Vagina (tissue), 2 donors: Measurements from ENCODE around the gene LINGO1. TPM values are rescaled to one million over a fixed set of nuclear protein-coding genes. Genes with fewer than 3 reads are reported as not detected.

Experiments used
- DNase-seq, 2 donors: peaks; one replicate each; pipeline ENCODE4 v3.0.0-alpha.2; 2017; ENCODE audit errors: extremely low spot score in 2 of 2
- H3K27ac ChIP-seq: fragments of 200-600 bp; sonication (generic); one replicate; pipeline ENCODE4 v1.5.1; 2019
- H3K27me3 ChIP-seq: fragments of 200-600 bp; sonication (generic); one replicate; pipeline ENCODE4 v1.5.1; 2019
- H3K36me3 ChIP-seq, 2 donors: fragments of 200-600 bp; sonication (generic); one replicate each; pipeline ENCODE4 v1.5.1; 2017 to 2019
- H3K4me1 ChIP-seq: fragments of 200-600 bp; sonication (generic); one replicate; pipeline ENCODE4 v1.5.1; 2019
- H3K4me3 ChIP-seq, 2 donors: fragments of 200-600 bp; sonication (generic); 1 replicate in 1 of 2; 2 replicates in 1 of 2; pipeline ENCODE4 v1.5.1; 2016 to 2019
- H3K9me3 ChIP-seq: fragments of 200-600 bp; sonication (generic); one replicate; pipeline ENCODE4 v1.5.1; 2019
- POLR2A ChIP-seq, 2 donors: fragments of 450-650 bp; IDR thresholded peaks; one replicate each; pipeline ENCODE4 v1.6.1; 2017; ENCODE audit warnings: antibody characterized with exemption in 2 of 2, mild to moderate bottlenecking in 2 of 2, moderate library complexity in 2 of 2
- POLR2AphosphoS5 ChIP-seq, 2 donors: sonication (generic); formaldehyde crosslinking; IDR thresholded peaks; one replicate each; pipeline ENCODE4 v1.9.0; 2017; ENCODE audit warnings: antibody characterized with exemption in 2 of 2, mild to moderate bottlenecking in 2 of 2, low read depth in 1 of 2; ENCODE audit not compliant: insufficient read depth in 1 of 2
- intact Hi-C: fragments of 100-400 bp; cut with DNase I; formaldehyde crosslinking; loops from one replicate; pipeline ENCODE4 v1.15.1; 2023
- total RNA-seq: library from RNA; depleted of rRNA; stranded (reverse); fragments of >200 nt; gene quantifications from one replicate; pipeline ENCODE4 v1.2.3, GENCODE V29; 2016
- TF ChIP-seq, protein P1 (sequence below), 3 experiments: fragments of 450-650 bp in 2 of 3; fragments of 200-600 bp in 1 of 3; sonication (generic) in 1 of 3; IDR thresholded peaks; one replicate each; pipeline ENCODE4 v1.5.1; 2017 to 2019; ENCODE audit warnings: antibody characterized with exemption in 3 of 3, mild to moderate bottlenecking in 2 of 3, moderate library complexity in 2 of 3

Gene LINGO1
- total RNA-seq, 1 donor from 2014 or later = 4.7 TPM

DNA sequence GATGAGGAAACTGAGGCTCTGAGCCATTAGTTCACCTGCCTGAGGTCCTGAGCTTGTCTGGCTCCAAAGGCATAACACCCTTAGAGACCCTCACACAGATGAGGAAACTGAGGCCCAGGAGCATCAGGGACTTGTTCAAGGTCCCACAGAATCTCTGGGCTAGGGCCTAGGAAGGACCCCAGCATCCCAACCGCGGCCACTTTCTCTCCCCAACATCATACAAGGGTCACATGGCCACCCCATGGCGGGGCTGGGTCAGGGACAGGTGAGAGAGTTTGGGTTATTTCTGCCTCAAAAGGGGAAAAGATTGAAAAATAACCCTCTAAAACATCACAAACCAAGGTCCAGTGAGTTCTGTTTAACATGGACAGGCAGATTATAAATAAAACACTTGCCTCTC lies 6.7 kb downstream of the LINGO1 start:
- H3K27me3 ChIP-seq = no peaks in the 10 kb centered on the region
- no peaks in the 10 kb centered on the region for H3K36me3 ChIP-seq
- peaks cover 2% of the 10 kb centered on the region for H3K4me1 ChIP-seq
- intact Hi-C loops = no loop called here
- no peak overlapping the region for H3K27ac ChIP-seq
- H3K9me3 ChIP-seq = no peaks in the 10 kb centered on the region
- no peak for DNase-seq
- TF ChIP-seq, protein P1, sequence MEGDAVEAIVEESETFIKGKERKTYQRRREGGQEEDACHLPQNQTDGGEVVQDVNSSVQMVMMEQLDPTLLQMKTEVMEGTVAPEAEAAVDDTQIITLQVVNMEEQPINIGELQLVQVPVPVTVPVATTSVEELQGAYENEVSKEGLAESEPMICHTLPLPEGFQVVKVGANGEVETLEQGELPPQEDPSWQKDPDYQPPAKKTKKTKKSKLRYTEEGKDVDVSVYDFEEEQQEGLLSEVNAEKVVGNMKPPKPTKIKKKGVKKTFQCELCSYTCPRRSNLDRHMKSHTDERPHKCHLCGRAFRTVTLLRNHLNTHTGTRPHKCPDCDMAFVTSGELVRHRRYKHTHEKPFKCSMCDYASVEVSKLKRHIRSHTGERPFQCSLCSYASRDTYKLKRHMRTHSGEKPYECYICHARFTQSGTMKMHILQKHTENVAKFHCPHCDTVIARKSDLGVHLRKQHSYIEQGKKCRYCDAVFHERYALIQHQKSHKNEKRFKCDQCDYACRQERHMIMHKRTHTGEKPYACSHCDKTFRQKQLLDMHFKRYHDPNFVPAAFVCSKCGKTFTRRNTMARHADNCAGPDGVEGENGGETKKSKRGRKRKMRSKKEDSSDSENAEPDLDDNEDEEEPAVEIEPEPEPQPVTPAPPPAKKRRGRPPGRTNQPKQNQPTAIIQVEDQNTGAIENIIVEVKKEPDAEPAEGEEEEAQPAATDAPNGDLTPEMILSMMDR (IDR thresholded peaks at IDR 0.05) = no peak
- TF ChIP-seq POLR2A (IDR thresholded peaks at IDR 0.05) (no peak), POLR2AphosphoS5 (IDR thresholded peaks at IDR 0.05; ENCODE audit: insufficient read depth in 1 of 2, low read depth in 1 of 2) (no peak)
- H3K4me3 ChIP-seq = no peak overlapping the region

DNA sequence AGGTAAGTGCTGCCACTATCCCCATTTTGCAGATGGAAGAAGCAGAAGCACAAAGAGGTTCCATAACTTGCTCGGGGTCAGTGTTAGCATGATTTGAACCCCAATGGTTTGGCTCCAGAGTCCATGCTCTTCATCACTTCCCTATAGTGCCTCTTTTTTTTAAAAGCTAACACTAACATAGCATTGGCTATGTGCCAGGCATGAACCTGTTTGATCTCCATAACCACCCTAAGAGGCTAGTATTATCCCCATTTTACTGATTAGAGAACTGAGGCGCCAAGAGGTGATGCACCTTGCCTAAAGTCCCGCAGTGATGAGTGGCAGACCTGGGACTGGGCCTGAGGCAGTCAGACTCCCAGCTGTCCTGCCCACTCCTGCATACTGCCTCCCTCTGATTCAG lies 7.3 kb downstream of the LINGO1 start:
- no peaks in the 10 kb centered on the region for H3K27me3 ChIP-seq
- no peak for DNase-seq
- H3K9me3 ChIP-seq = no peaks in the 10 kb centered on the region
- TF ChIP-seq POLR2A (IDR thresholded peaks at IDR 0.05) = no peak
- TF ChIP-seq, protein P1 (IDR thresholded peaks at IDR 0.05) = no peak
- TF ChIP-seq POLR2AphosphoS5 (IDR thresholded peaks at IDR 0.05; ENCODE audit: insufficient read depth in 1 of 2, low read depth in 1 of 2) = no peak
- intact Hi-C loops = no loop called here
- no peaks in the 10 kb centered on the region for H3K36me3 ChIP-seq
- no peak overlapping the region for H3K4me3 ChIP-seq
- no peaks in the 10 kb centered on the region for H3K4me1 ChIP-seq
- no peak overlapping the region for H3K27ac ChIP-seq

DNA sequence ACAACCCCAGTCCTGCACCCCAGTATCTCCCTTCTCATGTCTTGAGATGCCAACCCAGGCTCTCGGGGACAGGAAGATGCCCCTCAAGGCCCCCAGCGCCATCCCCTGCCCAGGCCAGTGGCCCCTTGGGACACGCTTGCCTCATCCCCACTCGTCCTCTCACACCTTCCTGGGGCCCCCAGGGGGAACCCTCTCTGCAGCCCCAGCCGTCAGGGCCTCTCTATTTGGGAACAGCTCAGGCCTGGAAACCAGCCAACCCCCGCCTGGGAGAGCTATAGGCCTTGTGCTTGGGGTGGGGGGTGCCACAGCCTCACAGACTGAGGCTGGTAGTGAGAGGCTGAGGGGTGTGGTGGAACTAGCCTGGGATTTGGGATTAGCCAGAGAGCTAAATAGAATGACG lies 7.8 kb downstream of the LINGO1 start:
- Histone ChIP-seq H3K4me1 (no peaks in the 10 kb centered on the region), H3K27me3 (no peaks in the 10 kb centered on the region), H3K36me3 (no peaks in the 10 kb centered on the region), H3K9me3 (no peaks in the 10 kb centered on the region), H3K4me3 (no peak overlapping the region), H3K27ac (no peak overlapping the region)
- intact Hi-C loops = no loop called here
- TF ChIP-seq, protein P1 (IDR thresholded peaks at IDR 0.05) = no peak
- TF ChIP-seq POLR2AphosphoS5 (IDR thresholded peaks at IDR 0.05; ENCODE audit: insufficient read depth in 1 of 2, low read depth in 1 of 2) (no peak), POLR2A (IDR thresholded peaks at IDR 0.05) (no peak)
- no peak for DNase-seq

DNA sequence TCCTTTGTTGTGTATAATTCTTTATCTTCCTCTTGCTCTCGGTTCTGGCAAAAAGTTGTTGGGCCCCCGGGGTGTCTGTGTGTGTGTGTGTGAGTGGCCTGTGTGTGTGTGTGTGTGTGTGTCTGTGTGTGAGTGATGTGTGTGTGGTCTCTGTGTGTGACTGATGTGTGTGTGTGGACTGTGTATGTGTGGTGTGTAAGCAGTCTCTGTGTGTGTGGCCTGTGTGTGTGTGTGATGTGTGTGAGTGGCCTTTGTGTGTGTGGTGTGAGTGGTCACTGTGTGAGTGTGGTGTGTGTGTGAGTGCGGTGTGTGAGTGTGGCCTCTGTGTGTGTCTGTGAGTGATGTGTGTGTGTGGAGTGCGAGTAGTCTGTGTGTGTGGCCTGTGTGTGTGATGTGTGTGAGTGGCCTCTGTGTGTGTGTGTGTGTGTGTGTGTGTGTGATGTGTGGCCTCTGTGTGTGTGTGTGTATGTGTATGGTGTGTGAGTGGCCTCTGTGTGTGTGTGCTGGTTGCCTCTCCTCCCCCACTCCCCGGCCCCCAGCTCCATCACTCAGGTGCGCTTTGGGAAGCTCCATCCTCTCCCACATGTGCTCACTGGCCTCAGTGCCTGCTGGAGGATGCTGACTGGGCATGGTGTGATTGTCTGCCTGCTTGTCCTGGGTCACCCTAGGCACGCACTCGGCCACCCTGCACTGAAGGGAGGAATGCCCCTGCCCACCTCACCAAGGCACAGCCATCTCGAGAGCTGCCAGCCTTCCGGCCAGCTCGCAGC lies 8.8 kb downstream of the LINGO1 start:
- Histone ChIP-seq H3K4me3 (no peak overlapping the region), H3K9me3 (no peaks in the 10 kb centered on the region), H3K4me1 (no peaks in the 10 kb centered on the region), H3K36me3 (no peaks in the 10 kb centered on the region), H3K27me3 (no peaks in the 10 kb centered on the region), H3K27ac (no peak overlapping the region)
- intact Hi-C loops = no loop called here
- no peak for DNase-seq
- TF ChIP-seq, protein P1 (IDR thresholded peaks at IDR 0.05) = no peak
- TF ChIP-seq POLR2AphosphoS5 (IDR thresholded peaks at IDR 0.05; ENCODE audit: insufficient read depth in 1 of 2, low read depth in 1 of 2) = no peak
- no peak for TF ChIP-seq POLR2A (IDR thresholded peaks at IDR 0.05)
